GM06990 (cell line): Measurements from ENCODE around the gene BAG5.

Experiments used
- DNase-seq: peaks from one replicate; pipeline ENCODE4 v3.0.0-alpha.2; 2011; ENCODE audit not compliant: insufficient read length; ENCODE audit errors: extremely low read depth
- H3K27me3 ChIP-seq: replicated peaks from 2 replicates; pipeline ENCODE4 v1.6.0; 2011; ENCODE audit warnings: low read length; ENCODE audit not compliant: control insufficient read depth, insufficient read depth
- H3K36me3 ChIP-seq: 2 replicates; pipeline ENCODE4 v1.5.1; 2011; ENCODE audit warnings: low read length; ENCODE audit not compliant: control insufficient read depth, insufficient read depth
- H3K4me3 ChIP-seq: replicated peaks from 2 replicates; pipeline ENCODE4 v1.5.1; 2011; ENCODE audit warnings: low read depth, mild to moderate bottlenecking, control low read depth, low read length
- CTCF ChIP-seq: IDR thresholded peaks from 2 replicates; pipeline ENCODE4 v1.5.1; 2011; ENCODE audit warnings: low read length, control low read depth, mild to moderate bottlenecking, inconsistent platforms; ENCODE audit not compliant: insufficient read depth, poor library complexity, severe bottlenecking

Gene BAG5

GRCh38 chr14:103523575-103523954 is 38.9 kb downstream of the BAG5 start:
- TF ChIP-seq CTCF = no peak
- H3K27me3 ChIP-seq = no peaks in the 10 kb centered on the region; the same call in 1 of the 2 replicates
- no peak for DNase-seq
- H3K4me3 ChIP-seq = no peak overlapping the region
- H3K36me3 ChIP-seq = no peaks in the 10 kb centered on the region

GRCh38 chr14:103522649-103523574 is 39.5 kb downstream of the BAG5 start, which contains the start of gene CKB:
TSS of gene CKB (minus strand) at chr14:103522830. CDS start at chr14:103522493, 337 bp downstream.
- Histone ChIP-seq H3K4me3 (peak within 1 kb of the TSS; percentile 46), H3K27me3 (no peaks in the 10 kb centered on the region; the same call in 1 of the 2 replicates), H3K36me3 (no peaks in the 10 kb centered on the region)
- no peak for TF ChIP-seq CTCF
- DNase-seq = peak; percentile 17

- no peak for TF ChIP-seq CTCF
- DNase-seq = peak; percentile 22
- Histone ChIP-seq H3K27me3 (no peaks in the 10 kb centered on the region; the same call in 1 of the 2 replicates), H3K4me3 (peak overlapping the region; percentile 46), H3K36me3 (no peaks in the 10 kb centered on the region)
Observed at GRCh38 chr14:103521951-103522563, 40.4 kb downstream of the BAG5 start.

GRCh38 chr14:103521438-103521950 is 41.0 kb downstream of the BAG5 start:
- H3K27me3 ChIP-seq = no peaks in the 10 kb centered on the region; the same call in 1 of the 2 replicates
- no peaks in the 10 kb centered on the region for H3K36me3 ChIP-seq
- peak; percentile 23 for DNase-seq
- no peak for TF ChIP-seq CTCF
- H3K4me3 ChIP-seq = peak overlapping the region; percentile 31

GRCh38 chr14:103520657-103521437 is 41.6 kb downstream of the BAG5 start:
- peak; percentile 76 for DNase-seq
- Histone ChIP-seq H3K36me3 (no peaks in the 10 kb centered on the region), H3K4me3 (peak overlapping the region; percentile 29), H3K27me3 (no peaks in the 10 kb centered on the region; the same call in 1 of the 2 replicates)
- peak; percentile 53 for TF ChIP-seq CTCF
